GM18868 (cell line): ENCODE data around the gene SYTL3.
"Not testable (repeated sequence)": the region's sequence is repeated elsewhere in the genome, so short reads cannot be mapped to it uniquely, and the experiment has no call there.

Experiments used
- ATAC-seq: cut with Tn5 transposase; IDR thresholded peaks from one replicate; pipeline ENCODE4 v1.9.1; 2021; ENCODE audit warnings: mild to moderate bottlenecking, moderate library complexity; ENCODE audit not compliant: unreplicated experiment

Gene SYTL3

GRCh38 chr6:158621694-158622544, 27.9 kb upstream of the SYTL3 start:
- ATAC-seq, result no peak

GRCh38 chr6:158622545-158623190, 27.2 kb upstream of the SYTL3 start:
- no peak for ATAC-seq

- no peak for ATAC-seq
Measured at GRCh38 chr6:158624684-158625682, 24.9 kb upstream of the SYTL3 start.

- ATAC-seq, result no peak
Measured at GRCh38 chr6:158625881-158626305, 24.0 kb upstream of the SYTL3 start.

GRCh38 chr6:158626360-158627167, 23.3 kb upstream of the SYTL3 start:
- no peak for ATAC-seq

- ATAC-seq, result no peak
Measured at GRCh38 chr6:158627168-158627939, 22.5 kb upstream of the SYTL3 start.

- ATAC-seq, result no peak
Measured at GRCh38 chr6:158627940-158628211, 22.0 kb upstream of the SYTL3 start.

GRCh38 chr6:158628542-158628941, 21.3 kb upstream of the SYTL3 start:
- ATAC-seq, result no peak

- ATAC-seq, result no peak
Measured at GRCh38 chr6:158629367-158630221, 20.3 kb upstream of the SYTL3 start.

- no peak for ATAC-seq
Measured at GRCh38 chr6:158630938-158631616, 18.8 kb upstream of the SYTL3 start.

GRCh38 chr6:158631678-158632537, 17.9 kb upstream of the SYTL3 start:
- ATAC-seq, result no peak

GRCh38 chr6:158632538-158633119, 17.2 kb upstream of the SYTL3 start:
- not testable (repeated sequence) for ATAC-seq

- ATAC-seq, result no peak
Measured at GRCh38 chr6:158633127-158633526, 16.7 kb upstream of the SYTL3 start.

GRCh38 chr6:158634695-158635426, 15.0 kb upstream of the SYTL3 start:
- ATAC-seq, result no peak

GRCh38 chr6:158635427-158636073, 14.3 kb upstream of the SYTL3 start:
- ATAC-seq, result no peak

- ATAC-seq, result no peak
Measured at GRCh38 chr6:158636778-158637177, 13.1 kb upstream of the SYTL3 start.
